HepG2 (cell line): ENCODE measurements around the gene MFAP1. TPM values are rescaled to one million over a fixed set of nuclear protein-coding genes. Genes with fewer than 3 reads are reported as not detected.

Source experiments
- ARNT ChIP-seq: fragments of 450-650 bp; IDR thresholded peaks from 2 replicates; pipeline ENCODE4 v1.6.1; 2017
- CENPT ChIP-seq: sonication (generic); formaldehyde crosslinking; IDR thresholded peaks from 2 replicates; pipeline ENCODE4 v1.8.0; 2022; ENCODE audit warnings: low read depth, mild to moderate bottlenecking, moderate library complexity, missing genetic modification reagents
- DBP ChIP-seq: sonication (generic); formaldehyde crosslinking; IDR thresholded peaks from 2 replicates; pipeline ENCODE4 v1.4.0; 2020; ENCODE audit warnings: missing genetic modification reagents; ENCODE audit errors: not compliant biosample characterization
- ELF3 ChIP-seq: IDR thresholded peaks from 2 replicates; pipeline ENCODE4 v1.6.1; 2016; ENCODE audit warnings: missing genetic modification reagents, missing compliant biosample characterization
- NBN ChIP-seq: fragments of 450-650 bp; conservative IDR thresholded peaks from 2 replicates; pipeline ENCODE4 v1.6.1; 2017
- NR2F1 ChIP-seq, 2 experiments: fragments of 450-650 bp in 1 of 2; formaldehyde crosslinking in 1 of 2; IDR thresholded peaks; 2 replicates each; pipeline versions ENCODE4 v1.5.0 to v1.6.1; 2016 to 2020; ENCODE audit warnings: mild to moderate bottlenecking in 1 of 2, missing compliant biosample characterization in 1 of 2, missing genetic modification reagents in 1 of 2, moderate library complexity in 1 of 2
- SP140L ChIP-seq: sonication (generic); formaldehyde crosslinking; IDR thresholded peaks from 2 replicates; pipeline ENCODE4 v1.4.0; 2020; ENCODE audit warnings: missing genetic modification reagents, borderline replicate concordance
- TBL1XR1 ChIP-seq: fragments of 150-350 bp; IDR thresholded peaks from 2 replicates; pipeline ENCODE4 v1.6.1; 2014; ENCODE audit warnings: borderline replicate concordance, low read length; ENCODE audit not compliant: partially characterized antibody
- ZBTB1 ChIP-seq: sonication (generic); formaldehyde crosslinking; IDR thresholded peaks from 2 replicates; pipeline ENCODE4 v1.4.0; 2020; ENCODE audit warnings: missing genetic modification reagents, borderline replicate concordance
- ZBTB34 ChIP-seq: sonication (generic); formaldehyde crosslinking; IDR thresholded peaks from 2 replicates; pipeline ENCODE4 v1.8.0; 2022; ENCODE audit warnings: mild to moderate bottlenecking, missing genetic modification reagents
- ZNF333 ChIP-seq: sonication (generic); formaldehyde crosslinking; IDR thresholded peaks from 2 replicates; pipeline ENCODE4 v1.4.0; 2020; ENCODE audit warnings: mild to moderate bottlenecking, missing genetic modification reagents, borderline replicate concordance
- ZNF337 ChIP-seq: sonication (generic); formaldehyde crosslinking; IDR thresholded peaks from 2 replicates; pipeline ENCODE4 v1.5.1; 2020; ENCODE audit warnings: missing genetic modification reagents, low read depth, mild to moderate bottlenecking, borderline replicate concordance
- ZNF552 ChIP-seq: sonication (generic); formaldehyde crosslinking; IDR thresholded peaks from 2 replicates; pipeline ENCODE4 v1.9.0; 2022; ENCODE audit warnings: missing genetic modification reagents, mild to moderate bottlenecking, borderline replicate concordance
- ZNF607 ChIP-seq: sonication (generic); formaldehyde crosslinking; IDR thresholded peaks from 2 replicates; pipeline ENCODE4 v1.5.1; 2020; ENCODE audit warnings: missing genetic modification reagents, mild to moderate bottlenecking, borderline replicate concordance
- ZNF737 ChIP-seq: sonication (generic); formaldehyde crosslinking; IDR thresholded peaks from 2 replicates; pipeline ENCODE4 v1.5.0; 2020; ENCODE audit warnings: missing genetic modification reagents, mild to moderate bottlenecking, borderline replicate concordance
- ZNF781 ChIP-seq: sonication (generic); formaldehyde crosslinking; IDR thresholded peaks from 2 replicates; pipeline ENCODE4 v1.5.1; 2020; ENCODE audit warnings: borderline replicate concordance, mild to moderate bottlenecking, missing genetic modification reagents; ENCODE audit errors: not compliant biosample characterization
- ZNF782 ChIP-seq: sonication (generic); formaldehyde crosslinking; IDR thresholded peaks from 2 replicates; pipeline ENCODE4 v1.4.0; 2020; ENCODE audit warnings: missing genetic modification reagents, mild to moderate bottlenecking, borderline replicate concordance
- ZNF879 ChIP-seq: sonication (generic); formaldehyde crosslinking; IDR thresholded peaks from 2 replicates; pipeline ENCODE4 v1.8.1; 2023; ENCODE audit warnings: missing genetic modification reagents
- polyA plus RNA-seq, 8 experiments: library from polyadenylated mRNA; depleted of rRNA in 3 of 8; stranded (reverse) in 7 of 8; unstranded in 1 of 8; fragments of >200 nt; fragmentation: Illumina TruSeq in 4 of 8; extraction: Trizol in 4 of 8; gene quantifications; 2 replicates each; pipeline versions ENCODE4 v1.2.1 to v1.2.3, GENCODE V29; 2011 to 2016; ENCODE audit warnings: low read depth in 4 of 8, missing spikeins in 1 of 8, mixed read lengths in 1 of 8; ENCODE audit not compliant: insufficient read depth in 1 of 8
- total RNA-seq, 5 experiments: library from RNA; depleted of rRNA; stranded (reverse); fragments of >200 nt; fragmentation: Illumina TruSeq; extraction: Trizol; gene quantifications; 2 replicates each; pipeline ENCODE4 v1.2.3, GENCODE V29; 2016; ENCODE audit warnings: low read depth in 1 of 5
- TF ChIP-seq, protein P1 (sequence below): sonication (generic); formaldehyde crosslinking; IDR thresholded peaks from 2 replicates; pipeline ENCODE4 v1.5.0; 2020; ENCODE audit warnings: mild to moderate bottlenecking, missing genetic modification reagents, borderline replicate concordance
- TF ChIP-seq, protein P2 (sequence below): sonication (generic); formaldehyde crosslinking; conservative IDR thresholded peaks from 2 replicates; pipeline ENCODE4 v1.4.0; 2020; ENCODE audit warnings: missing genetic modification reagents

Gene MFAP1
- total and polyA plus RNA-seq, 2 of the 13 experiments (the other 11 are each of a cell fraction or from before 2014, with no cell fraction given) = 11.8 to 39.5 TPM

GRCh38 chr15:43791993-43792760 lies 32.3 kb downstream of the MFAP1 start, which contains the start of gene SERF2 (continued):
- TF ChIP-seq ZBTB34 (no peak), ZNF333 (peak; percentile 74), TBL1XR1 (peak; percentile 56), SP140L (peak; percentile 55; the same call in 1 of the 2 replicates), ZBTB1 (CRISPR knock-in tag) (no peak), ZNF737 (CRISPR knock-in tag) (no peak), ZNF337 (CRISPR knock-in tag) (no peak), ZNF607 (peak; percentile 48; the same call in 1 of the 2 replicates), ZNF879 (CRISPR knock-in tag) (no peak), NR2F1 (CRISPR knock-in tag; IDR thresholded peaks at IDR 0.05) (no peak), ZNF782 (CRISPR knock-in tag) (peak; percentile 67; the same call in 1 of the 2 replicates), ZNF552 (CRISPR knock-in tag) (0 out of 2 replicates have a peak, but pooled peaks have one; percentile 49), ELF3 (CRISPR knock-in tag) (no peak), ZNF781 (CRISPR knock-in tag) (no peak), NBN (no peak), CENPT (peak; percentile 44; the same call in 1 of the 2 replicates), DBP (CRISPR knock-in tag) (no peak), ARNT (no peak)
- TF ChIP-seq, protein P1, sequence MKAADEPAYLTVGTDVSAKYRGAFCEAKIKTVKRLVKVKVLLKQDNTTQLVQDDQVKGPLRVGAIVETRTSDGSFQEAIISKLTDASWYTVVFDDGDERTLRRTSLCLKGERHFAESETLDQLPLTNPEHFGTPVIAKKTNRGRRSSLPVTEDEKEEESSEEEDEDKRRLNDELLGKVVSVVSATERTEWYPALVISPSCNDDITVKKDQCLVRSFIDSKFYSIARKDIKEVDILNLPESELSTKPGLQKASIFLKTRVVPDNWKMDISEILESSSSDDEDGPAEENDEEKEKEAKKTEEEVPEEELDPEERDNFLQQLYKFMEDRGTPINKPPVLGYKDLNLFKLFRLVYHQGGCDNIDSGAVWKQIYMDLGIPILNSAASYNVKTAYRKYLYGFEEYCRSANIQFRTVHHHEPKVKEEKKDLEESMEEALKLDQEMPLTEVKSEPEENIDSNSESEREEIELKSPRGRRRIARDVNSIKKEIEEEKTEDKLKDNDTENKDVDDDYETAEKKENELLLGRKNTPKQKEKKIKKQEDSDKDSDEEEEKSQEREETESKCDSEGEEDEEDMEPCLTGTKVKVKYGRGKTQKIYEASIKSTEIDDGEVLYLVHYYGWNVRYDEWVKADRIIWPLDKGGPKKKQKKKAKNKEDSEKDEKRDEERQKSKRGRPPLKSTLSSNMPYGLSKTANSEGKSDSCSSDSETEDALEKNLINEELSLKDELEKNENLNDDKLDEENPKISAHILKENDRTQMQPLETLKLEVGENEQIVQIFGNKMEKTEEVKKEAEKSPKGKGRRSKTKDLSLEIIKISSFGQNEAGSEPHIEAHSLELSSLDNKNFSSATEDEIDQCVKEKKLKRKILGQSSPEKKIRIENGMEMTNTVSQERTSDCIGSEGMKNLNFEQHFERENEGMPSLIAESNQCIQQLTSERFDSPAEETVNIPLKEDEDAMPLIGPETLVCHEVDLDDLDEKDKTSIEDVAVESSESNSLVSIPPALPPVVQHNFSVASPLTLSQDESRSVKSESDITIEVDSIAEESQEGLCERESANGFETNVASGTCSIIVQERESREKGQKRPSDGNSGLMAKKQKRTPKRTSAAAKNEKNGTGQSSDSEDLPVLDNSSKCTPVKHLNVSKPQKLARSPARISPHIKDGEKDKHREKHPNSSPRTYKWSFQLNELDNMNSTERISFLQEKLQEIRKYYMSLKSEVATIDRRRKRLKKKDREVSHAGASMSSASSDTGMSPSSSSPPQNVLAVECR (CRISPR knock-in tag) = peak; percentile 90
- TF ChIP-seq, protein P2, sequence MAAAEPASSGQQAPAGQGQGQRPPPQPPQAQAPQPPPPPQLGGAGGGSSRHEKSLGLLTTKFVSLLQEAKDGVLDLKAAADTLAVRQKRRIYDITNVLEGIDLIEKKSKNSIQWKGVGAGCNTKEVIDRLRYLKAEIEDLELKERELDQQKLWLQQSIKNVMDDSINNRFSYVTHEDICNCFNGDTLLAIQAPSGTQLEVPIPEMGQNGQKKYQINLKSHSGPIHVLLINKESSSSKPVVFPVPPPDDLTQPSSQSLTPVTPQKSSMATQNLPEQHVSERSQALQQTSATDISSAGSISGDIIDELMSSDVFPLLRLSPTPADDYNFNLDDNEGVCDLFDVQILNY = 0 out of 2 replicates have a peak, but pooled peaks have one; percentile 59
